ENCODE results near the gene NACC2. TPM values are rescaled to one million over a fixed set of nuclear protein-coding genes. Genes with fewer than 3 reads are reported as not detected.

NACC2 gene
- total RNA-seq, 2 experiments from 2014 or later = 5.3 to 5.6 TPM

- H3K4me3 Mint-ChIP-seq = no peak overlapping the region
- DNase-seq = no peak
- no peak overlapping the region for H3K27ac Mint-ChIP-seq
- no peaks in the 10 kb centered on the region for H3K27me3 Mint-ChIP-seq
- no peaks in the 10 kb centered on the region for H3K9me3 Mint-ChIP-seq
- H3K4me1 Mint-ChIP-seq = peaks cover 8% of the 10 kb centered on the region
- H3K36me3 Mint-ChIP-seq = no peaks in the 10 kb centered on the region
Measured at GRCh38 chr9:136083558-136084062, 11.5 kb downstream of the NACC2 start.

DNA sequence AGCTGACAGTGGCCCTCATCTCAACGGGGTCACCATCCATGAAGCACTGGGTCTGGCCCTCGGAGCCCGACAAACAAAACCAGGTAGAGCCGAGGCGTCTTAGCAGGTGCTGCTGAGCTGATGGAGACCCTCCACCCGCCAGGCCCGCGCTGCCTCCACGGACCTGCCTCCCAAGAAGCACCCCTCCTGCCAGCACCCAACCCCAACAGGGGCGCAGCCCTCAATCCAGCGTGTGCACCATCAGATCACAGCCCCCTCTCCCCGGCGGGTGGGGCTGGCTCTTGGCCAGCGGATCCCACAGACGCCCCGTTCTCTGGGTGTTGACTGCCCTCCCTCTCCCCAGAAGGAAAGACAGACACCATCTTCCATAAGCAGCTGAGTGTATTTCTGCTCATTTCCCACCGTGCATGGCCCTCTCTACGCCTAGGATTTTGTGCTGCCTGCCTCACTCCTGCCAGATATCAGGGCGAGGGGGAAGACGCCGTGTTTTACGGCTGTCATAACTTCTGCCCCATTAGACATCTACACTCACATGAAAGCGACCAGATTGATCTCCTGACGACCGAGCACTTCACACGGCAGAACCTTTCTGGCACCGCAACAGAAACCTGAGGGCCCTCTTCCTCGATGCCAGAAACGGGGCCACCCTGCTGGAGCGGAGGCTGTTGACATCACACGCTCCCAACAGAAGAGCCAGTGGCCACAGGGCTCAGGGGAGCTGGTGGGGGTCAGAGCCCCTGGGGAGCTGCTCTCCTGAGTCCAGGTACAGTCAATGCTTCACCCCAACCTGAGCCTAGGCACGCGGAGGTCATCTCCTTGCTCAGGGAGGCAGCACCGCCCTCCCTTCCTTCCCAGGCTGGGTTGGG is 12.4 kb downstream of the NACC2 start:
- no peaks in the 10 kb centered on the region for H3K9me3 Mint-ChIP-seq

GRCh38 chr9:136081826-136082495 is 13.1 kb downstream of the NACC2 start:
- Mint-ChIP-seq H3K9me3 (no peaks in the 10 kb centered on the region), H3K4me3 (no peak overlapping the region), H3K36me3 (no peaks in the 10 kb centered on the region), H3K4me1 (peaks cover 11% of the 10 kb centered on the region), H3K27ac (no peak overlapping the region), H3K27me3 (no peaks in the 10 kb centered on the region)
- DNase-seq = no peak

More for the DNA sequence above, 12.4 kb downstream of the NACC2 start:
- Mint-ChIP-seq H3K4me3 (no peak overlapping the region), H3K27me3 (no peaks in the 10 kb centered on the region), H3K36me3 (no peaks in the 10 kb centered on the region), H3K4me1 (peaks cover 8% of the 10 kb centered on the region), H3K27ac (no peak overlapping the region)
- DNase-seq = no peak

DNA sequence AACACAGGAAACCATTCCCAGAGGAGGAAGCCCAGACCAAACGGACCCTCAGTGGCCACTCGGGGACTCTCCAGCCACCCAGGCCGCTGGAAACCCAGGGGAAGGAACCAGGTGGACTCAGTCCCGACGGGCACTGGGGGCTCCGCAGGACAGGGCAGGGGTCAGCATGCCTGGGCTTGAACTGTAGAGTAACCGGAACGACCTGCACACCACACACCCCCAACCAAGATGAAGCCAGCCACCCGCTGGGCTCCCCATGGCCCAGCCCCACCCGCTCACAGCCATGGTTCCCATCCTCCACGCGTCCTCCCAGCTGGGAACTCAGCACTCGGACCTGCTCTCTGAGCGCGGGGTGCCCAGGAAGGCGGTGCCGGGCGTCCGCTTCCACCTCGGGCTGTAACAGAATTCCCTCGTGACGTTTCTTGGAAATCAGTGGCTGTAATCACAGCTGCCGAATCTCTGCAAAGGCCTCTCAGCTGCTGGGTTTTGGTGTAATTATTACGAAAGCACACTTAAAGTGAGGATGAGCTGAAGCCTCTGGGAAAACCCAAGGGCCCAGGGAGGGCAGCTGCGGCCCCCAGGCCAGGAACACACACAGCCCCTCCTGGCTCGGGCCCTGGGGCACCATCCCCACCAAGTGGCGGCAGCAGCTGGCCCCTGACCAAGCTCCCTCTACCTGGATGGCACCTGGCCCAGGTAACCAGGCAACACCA is 13.8 kb downstream of the NACC2 start:
- Mint-ChIP-seq H3K4me1 (peaks cover 13% of the 10 kb centered on the region), H3K36me3 (no peaks in the 10 kb centered on the region), H3K27me3 (no peaks in the 10 kb centered on the region), H3K4me3 (no peak overlapping the region), H3K9me3 (no peaks in the 10 kb centered on the region), H3K27ac (no peak overlapping the region)
- DNase-seq = no peak

DNA sequence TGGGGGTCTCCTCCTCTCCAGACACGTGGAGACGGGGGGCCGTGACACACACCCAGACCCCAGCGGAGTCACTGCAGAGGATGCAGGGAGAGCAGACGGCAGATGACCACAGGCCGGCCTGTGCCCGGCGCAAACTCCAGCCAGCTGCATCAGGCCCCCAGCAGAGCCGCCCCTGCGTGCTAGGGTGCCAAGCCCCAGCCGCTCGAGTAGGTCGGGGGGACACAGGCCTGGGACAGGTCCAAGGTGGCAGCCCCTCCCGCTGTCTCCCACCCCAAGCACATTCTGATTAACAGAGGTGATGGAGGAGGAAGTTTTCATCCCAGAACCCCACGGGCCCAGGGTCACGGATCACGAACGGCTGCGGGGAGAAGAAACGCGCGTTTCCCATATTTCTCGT is 14.4 kb downstream of the NACC2 start:
- no peak for DNase-seq
- Mint-ChIP-seq H3K4me3 (no peak overlapping the region), H3K36me3 (no peaks in the 10 kb centered on the region), H3K4me1 (peaks cover 19% of the 10 kb centered on the region), H3K27ac (no peak overlapping the region), H3K27me3 (no peaks in the 10 kb centered on the region), H3K9me3 (no peaks in the 10 kb centered on the region)

GRCh38 chr9:136079916-136080246 is 15.2 kb downstream of the NACC2 start:
- Mint-ChIP-seq H3K27ac (no peak overlapping the region), H3K27me3 (no peaks in the 10 kb centered on the region), H3K4me1 (peaks cover 21% of the 10 kb centered on the region)

DNA sequence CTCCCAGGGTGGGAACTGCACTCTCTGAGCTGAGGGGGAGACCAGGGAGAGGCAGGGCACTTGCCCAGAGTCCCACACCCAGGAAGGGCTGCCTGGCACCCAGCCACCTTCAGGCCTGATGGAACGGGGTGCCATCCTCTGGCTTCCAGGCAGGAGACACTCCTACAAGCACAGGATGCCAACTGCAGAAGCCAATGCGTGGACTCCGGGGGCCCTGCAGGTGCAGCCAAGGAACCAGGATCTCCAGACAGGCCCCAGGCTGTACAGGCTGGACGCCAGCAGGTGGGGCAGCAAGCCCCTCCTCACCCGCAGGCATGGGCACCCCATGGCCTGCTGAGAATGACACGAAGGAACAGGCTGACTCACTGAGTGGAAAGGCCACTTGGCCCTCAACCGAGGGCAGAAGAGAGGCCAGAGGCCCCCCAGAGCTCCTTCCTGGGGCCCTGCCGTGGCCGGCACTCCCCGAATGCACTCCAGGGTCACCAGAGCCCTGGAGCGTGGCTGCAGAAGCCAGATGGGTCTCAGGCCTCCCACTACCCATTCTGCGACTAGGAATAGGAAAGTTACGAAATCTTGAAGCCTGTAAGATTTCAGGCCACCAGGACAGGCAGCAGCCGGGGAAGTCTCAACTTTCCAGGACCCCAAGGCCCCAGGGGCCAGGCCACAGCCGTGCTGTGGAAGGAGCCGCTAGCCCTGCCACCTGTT is 15.7 kb downstream of the NACC2 start:
- DNase-seq = no peak
- Mint-ChIP-seq H3K9me3 (no peaks in the 10 kb centered on the region), H3K27ac (no peak overlapping the region)

More at GRCh38 chr9:136079916-136080246, 15.2 kb downstream of the NACC2 start:
- H3K4me3 Mint-ChIP-seq = no peak overlapping the region
- no peak for DNase-seq
- H3K9me3 Mint-ChIP-seq = no peaks in the 10 kb centered on the region
- H3K36me3 Mint-ChIP-seq = no peaks in the 10 kb centered on the region

GRCh38 chr9:136078498-136079011 is 16.5 kb downstream of the NACC2 start:
- DNase-seq = no peak
- Mint-ChIP-seq H3K27me3 (no peaks in the 10 kb centered on the region), H3K27ac (no peak overlapping the region), H3K4me3 (no peak overlapping the region), H3K4me1 (peaks cover 16% of the 10 kb centered on the region), H3K9me3 (no peaks in the 10 kb centered on the region), H3K36me3 (no peaks in the 10 kb centered on the region)

More for the DNA sequence above, 15.7 kb downstream of the NACC2 start:
- no peak overlapping the region for H3K4me3 Mint-ChIP-seq
- no peaks in the 10 kb centered on the region for H3K27me3 Mint-ChIP-seq
- H3K36me3 Mint-ChIP-seq = no peaks in the 10 kb centered on the region
- H3K4me1 Mint-ChIP-seq = peaks cover 17% of the 10 kb centered on the region

- Mint-ChIP-seq H3K27ac (no peak overlapping the region), H3K9me3 (no peaks in the 10 kb centered on the region), H3K27me3 (no peaks in the 10 kb centered on the region), H3K4me1 (peaks cover 16% of the 10 kb centered on the region), H3K36me3 (no peaks in the 10 kb centered on the region), H3K4me3 (no peak overlapping the region)
- DNase-seq = no peak
Measured at GRCh38 chr9:136078024-136078423, 17.1 kb downstream of the NACC2 start.

DNA sequence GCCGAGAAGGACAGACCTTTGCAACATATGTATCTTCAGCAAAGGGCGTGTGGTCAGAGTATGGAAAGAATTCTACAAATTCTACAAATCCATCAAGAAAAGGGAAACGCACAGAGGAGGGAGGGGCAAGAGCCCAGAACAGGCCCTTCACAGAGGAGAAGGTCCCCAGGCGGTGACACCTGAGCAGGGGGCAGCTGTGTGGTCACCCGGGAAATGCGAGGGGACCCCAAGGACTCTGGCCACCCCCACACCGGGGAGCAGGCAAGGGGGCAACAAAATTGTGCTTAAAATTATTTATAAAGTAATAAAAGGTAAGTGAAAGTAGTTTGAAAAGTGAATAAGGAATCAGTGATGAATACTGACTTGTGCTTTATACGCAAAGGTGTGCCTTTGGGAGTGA is 17.6 kb downstream of the NACC2 start:
- Mint-ChIP-seq H3K27ac (no peak overlapping the region), H3K27me3 (no peaks in the 10 kb centered on the region), H3K9me3 (no peaks in the 10 kb centered on the region), H3K4me1 (peaks cover 13% of the 10 kb centered on the region), H3K36me3 (no peaks in the 10 kb centered on the region), H3K4me3 (no peak overlapping the region)
- DNase-seq = no peak

DNA sequence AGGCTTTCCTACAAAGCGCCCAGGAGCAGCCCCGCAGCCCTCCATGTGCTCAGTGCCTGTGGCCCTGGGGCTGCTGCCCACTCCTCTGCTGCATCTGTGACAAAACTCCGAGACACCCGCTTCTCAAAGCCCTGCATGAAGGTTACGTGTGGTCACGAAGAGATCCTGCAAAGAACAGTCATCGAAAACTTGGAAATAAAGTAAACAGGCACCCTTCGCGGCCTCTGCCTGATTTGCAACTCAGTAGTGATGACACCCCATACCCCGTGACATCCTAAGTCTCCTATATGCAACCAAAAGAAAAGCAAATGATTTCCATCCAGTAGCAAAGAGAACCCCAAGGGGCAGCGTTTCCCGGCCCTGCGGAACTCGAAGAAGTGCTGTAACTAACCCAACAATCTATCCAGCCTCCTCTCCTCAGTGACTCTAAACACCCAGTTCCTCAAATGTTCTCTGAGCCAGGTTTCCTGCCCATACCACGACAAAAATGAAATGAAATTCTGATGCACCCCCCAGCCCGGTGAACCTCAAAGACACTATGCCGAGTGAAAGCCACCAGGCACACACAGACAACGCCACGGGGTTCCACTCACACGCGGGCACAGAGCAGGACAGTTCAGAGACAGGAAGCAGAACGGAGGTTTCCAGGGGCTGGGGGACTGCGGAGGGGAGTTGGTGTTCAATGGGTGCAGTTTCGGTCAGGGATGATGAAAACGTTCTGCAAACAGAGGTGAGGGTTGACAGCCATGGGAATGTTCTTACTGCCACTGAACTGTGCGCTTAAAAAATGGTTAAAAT is 19.0 kb downstream of the NACC2 start:
- peak overlapping the region; percentile 46 for H3K4me3 Mint-ChIP-seq
- H3K4me1 Mint-ChIP-seq = peaks cover 13% of the 10 kb centered on the region
- peak overlapping the region; percentile 52 for H3K27ac Mint-ChIP-seq
- no peaks in the 10 kb centered on the region for H3K27me3 Mint-ChIP-seq
- no peaks in the 10 kb centered on the region for H3K36me3 Mint-ChIP-seq
- DNase-seq = no peak
- no peaks in the 10 kb centered on the region for H3K9me3 Mint-ChIP-seq

GRCh38 chr9:136075134-136075841 is 19.8 kb downstream of the NACC2 start:
- no peaks in the 10 kb centered on the region for H3K36me3 Mint-ChIP-seq
- H3K27ac Mint-ChIP-seq = peak overlapping the region; percentile 52
- no peak for DNase-seq
- H3K4me3 Mint-ChIP-seq = peak overlapping the region; percentile 46
- peaks cover 13% of the 10 kb centered on the region for H3K4me1 Mint-ChIP-seq
- H3K27me3 Mint-ChIP-seq = no peaks in the 10 kb centered on the region
- no peaks in the 10 kb centered on the region for H3K9me3 Mint-ChIP-seq

DNA sequence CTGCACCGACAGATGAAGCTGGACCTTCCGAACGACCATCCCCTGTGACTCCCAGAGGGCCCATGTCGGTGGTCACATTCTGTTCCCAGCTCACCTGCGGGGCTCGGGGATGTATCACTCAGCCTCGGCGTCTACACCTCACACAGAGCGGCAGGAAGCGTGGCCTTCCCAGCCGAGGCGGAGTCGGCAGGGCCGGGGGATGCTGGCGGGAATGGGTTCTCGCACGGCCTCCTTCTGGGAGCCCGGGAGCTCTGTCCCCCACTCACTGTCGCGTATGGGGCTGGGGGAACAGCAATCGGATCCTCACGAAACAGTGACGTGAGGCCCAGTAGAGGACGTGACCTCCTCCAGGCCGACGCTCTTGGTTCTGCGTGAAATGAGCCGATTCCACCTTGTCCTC is 20.4 kb downstream of the NACC2 start:
- H3K9me3 Mint-ChIP-seq = no peaks in the 10 kb centered on the region

More for the DNA sequence above, 20.4 kb downstream of the NACC2 start:
- Mint-ChIP-seq H3K4me1 (peaks cover 13% of the 10 kb centered on the region), H3K27me3 (no peaks in the 10 kb centered on the region), H3K4me3 (no peak overlapping the region), H3K27ac (no peak overlapping the region), H3K36me3 (no peaks in the 10 kb centered on the region)
- DNase-seq = no peak
